ENCODE measurements around the gene TMED5.
"Not testable (repeated sequence)": the region's sequence is repeated elsewhere in the genome, so short reads cannot be mapped to it uniquely, and the experiment has no call there.

Gene TMED5

DNA sequence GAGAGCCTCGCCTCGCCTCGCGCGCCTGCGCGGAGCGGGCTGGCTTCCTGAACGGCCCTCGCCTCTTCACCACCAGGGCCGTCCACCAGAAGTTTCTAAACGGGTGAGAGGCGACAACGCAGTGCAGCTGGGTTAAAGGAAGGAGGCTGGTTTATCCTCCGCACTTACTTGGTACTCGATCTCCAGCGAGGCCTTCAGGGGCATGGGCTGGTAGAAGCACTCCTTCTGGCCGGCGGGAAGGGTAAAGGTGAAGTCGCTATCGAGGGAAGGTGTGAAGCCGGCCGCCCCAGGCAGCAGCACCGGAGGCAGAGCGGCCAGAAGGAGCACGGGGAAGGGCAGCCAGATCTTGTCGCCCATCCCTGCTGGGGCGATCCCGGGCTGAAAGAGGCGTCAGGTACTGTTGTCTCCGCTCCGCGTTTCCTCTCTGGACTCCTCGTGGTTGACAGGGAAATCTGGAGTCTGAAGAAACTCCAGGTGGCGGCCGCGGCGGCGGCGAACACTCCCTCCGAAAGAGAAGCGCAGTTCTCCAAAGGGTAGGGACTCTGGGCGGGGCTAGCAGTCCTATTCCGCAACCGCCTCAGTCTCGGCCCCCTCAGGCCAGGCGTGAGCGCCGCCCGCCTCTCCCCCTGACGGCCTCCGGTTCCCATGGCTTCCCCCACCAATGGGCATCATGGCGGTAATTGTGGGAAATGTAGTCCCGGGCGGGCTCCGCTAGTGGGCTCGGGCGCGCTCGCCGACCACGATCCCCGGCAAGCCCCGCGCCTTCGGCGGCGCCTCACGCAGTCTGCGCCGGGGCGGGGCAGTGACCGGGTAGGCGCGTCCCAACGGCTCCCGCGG is at the start of gene TMED5:
TSS of gene TMED5 (minus strand) at position 528 of the 837 bp plus-strand sequence. CDS start at position 357, 171 bp downstream.
- DNase-seq (ENCODE audit: low read depth): peak; percentile 98
- peak; percentile 55 for TF ChIP-seq MAX (IDR thresholded peaks at IDR 0.05; ENCODE audit: low read depth, low read length)
- TF ChIP-seq CTCF (IDR thresholded peaks at IDR 0.05; ENCODE audit: low read depth, low read length): no peak
- peak; percentile 59 for TF ChIP-seq POLR2A (IDR thresholded peaks at IDR 0.05; ENCODE audit: extremely low read depth, insufficient read length)
- TF ChIP-seq MYC (IDR thresholded peaks at IDR 0.05; ENCODE audit: low read depth, low read length): peak; percentile 37

GRCh38 chr1:93223023-93223675 is 42.9 kb upstream of the TMED5 start:
- DNase-seq (ENCODE audit: low read depth): no peak
- H3K4me3 ChIP-seq (ENCODE audit: low read depth, low read length): no peak overlapping the region
- TF ChIP-seq MYC (IDR thresholded peaks at IDR 0.05; ENCODE audit: low read depth, low read length) (no peak), POLR2A (IDR thresholded peaks at IDR 0.05; ENCODE audit: extremely low read depth, insufficient read length) (no peak), MAX (IDR thresholded peaks at IDR 0.05; ENCODE audit: low read depth, low read length) (no peak), CTCF (IDR thresholded peaks at IDR 0.05; ENCODE audit: low read depth, low read length) (no peak)

More for the DNA sequence above, at the start of gene TMED5:
- peak within 1 kb of the TSS; percentile 86 for H3K4me3 ChIP-seq (ENCODE audit: low read depth, low read length)

GRCh38 chr1:93221913-93222312 is 41.7 kb upstream of the TMED5 start:
- no peak overlapping the region for H3K4me3 ChIP-seq (ENCODE audit: low read depth, low read length)
- no peak for DNase-seq (ENCODE audit: low read depth)
- no peak for TF ChIP-seq CTCF (IDR thresholded peaks at IDR 0.05; ENCODE audit: low read depth, low read length)
- no peak for TF ChIP-seq MAX (IDR thresholded peaks at IDR 0.05; ENCODE audit: low read depth, low read length)
- TF ChIP-seq POLR2A (IDR thresholded peaks at IDR 0.05; ENCODE audit: extremely low read depth, insufficient read length): no peak
- TF ChIP-seq MYC (IDR thresholded peaks at IDR 0.05; ENCODE audit: low read depth, low read length): no peak

DNA sequence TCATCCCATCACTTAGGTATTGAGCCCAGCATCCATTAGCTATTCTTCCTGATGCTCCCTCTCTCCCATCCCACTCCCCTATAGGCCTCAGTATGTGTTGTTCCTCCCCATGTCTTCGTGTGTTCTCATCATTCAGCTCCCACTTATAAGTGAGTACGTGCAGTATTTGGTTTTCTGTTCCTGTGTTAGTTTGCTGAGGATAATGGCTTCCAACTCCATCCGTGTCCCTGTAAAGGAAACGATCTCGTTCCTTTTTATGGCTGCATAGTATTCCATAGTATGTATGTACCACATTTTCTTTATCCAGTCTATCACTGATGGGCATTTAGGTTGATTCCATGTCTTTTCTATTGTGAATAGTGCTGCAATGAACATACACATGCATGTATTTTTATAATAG is 40.5 kb upstream of the TMED5 start:
- not testable (repeated sequence) for DNase-seq (ENCODE audit: low read depth); H3K4me3 ChIP-seq (ENCODE audit: low read depth, low read length)

DNA sequence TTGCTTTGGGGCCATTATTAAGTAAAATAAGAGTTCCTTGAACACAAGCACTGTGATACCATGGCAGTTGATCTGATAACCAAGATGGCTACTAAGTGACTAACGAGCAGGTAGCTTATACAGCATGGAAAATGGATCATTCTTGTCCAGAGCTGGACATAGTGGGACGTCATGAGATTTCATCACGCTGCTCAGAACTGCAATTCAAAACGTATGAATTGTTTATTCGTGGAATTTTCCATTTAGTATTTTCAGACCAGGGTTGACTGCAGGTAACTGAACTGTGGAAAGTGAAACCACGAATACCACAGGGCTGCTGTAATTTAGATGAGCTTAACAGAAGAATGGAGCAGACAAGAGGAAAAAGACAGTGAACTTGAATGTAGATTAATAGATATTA is 39.2 kb upstream of the TMED5 start:
- DNase-seq (ENCODE audit: low read depth): peak; percentile 22
- TF ChIP-seq CTCF (IDR thresholded peaks at IDR 0.05; ENCODE audit: low read depth, low read length): no peak
- no peak for TF ChIP-seq POLR2A (IDR thresholded peaks at IDR 0.05; ENCODE audit: extremely low read depth, insufficient read length)
- TF ChIP-seq MYC (IDR thresholded peaks at IDR 0.05; ENCODE audit: low read depth, low read length): no peak
- no peak for TF ChIP-seq MAX (IDR thresholded peaks at IDR 0.05; ENCODE audit: low read depth, low read length)
- no peak overlapping the region for H3K4me3 ChIP-seq (ENCODE audit: low read depth, low read length)

DNA sequence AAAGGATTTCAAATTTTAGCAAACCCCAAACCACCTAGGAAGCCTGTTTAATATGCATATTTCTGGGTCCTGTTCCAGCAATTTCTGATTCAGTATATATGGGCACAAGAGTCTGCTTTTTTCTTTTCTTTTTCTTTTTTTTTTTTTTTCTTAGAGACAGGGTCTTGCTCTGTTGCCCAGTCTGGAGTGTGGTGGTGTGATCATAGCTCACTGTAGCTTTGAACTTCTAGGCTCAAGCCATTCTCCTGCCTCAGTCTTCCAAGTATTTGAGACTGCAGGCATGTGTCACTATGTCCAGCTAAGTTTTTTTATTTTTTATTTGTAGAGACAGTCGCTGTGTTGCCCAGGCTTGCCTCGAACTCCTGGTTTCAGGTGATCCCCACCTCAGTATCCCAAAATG is 35.1 kb upstream of the TMED5 start:
- H3K4me3 ChIP-seq (ENCODE audit: low read depth, low read length): no peak overlapping the region
- TF ChIP-seq MYC (IDR thresholded peaks at IDR 0.05; ENCODE audit: low read depth, low read length): no peak
- no peak for TF ChIP-seq CTCF (IDR thresholded peaks at IDR 0.05; ENCODE audit: low read depth, low read length)
- TF ChIP-seq MAX (IDR thresholded peaks at IDR 0.05; ENCODE audit: low read depth, low read length): no peak

More for the DNA sequence above, 35.1 kb upstream of the TMED5 start:
- no peak for DNase-seq (ENCODE audit: low read depth)
